GM06990 (cell line): Measurements from ENCODE around the gene DLL4.

Source experiments
- DNase-seq: peaks from one replicate; pipeline ENCODE4 v3.0.0-alpha.2; 2011; ENCODE audit not compliant: insufficient read length; ENCODE audit errors: extremely low read depth
- H3K27me3 ChIP-seq: replicated peaks from 2 replicates; pipeline ENCODE4 v1.6.0; 2011; ENCODE audit warnings: low read length; ENCODE audit not compliant: control insufficient read depth, insufficient read depth
- H3K36me3 ChIP-seq: 2 replicates; pipeline ENCODE4 v1.5.1; 2011; ENCODE audit warnings: low read length; ENCODE audit not compliant: control insufficient read depth, insufficient read depth
- H3K4me3 ChIP-seq: replicated peaks from 2 replicates; pipeline ENCODE4 v1.5.1; 2011; ENCODE audit warnings: low read depth, mild to moderate bottlenecking, control low read depth, low read length
- CTCF ChIP-seq: IDR thresholded peaks from 2 replicates; pipeline ENCODE4 v1.5.1; 2011; ENCODE audit warnings: low read length, control low read depth, mild to moderate bottlenecking, inconsistent platforms; ENCODE audit not compliant: insufficient read depth, poor library complexity, severe bottlenecking

The DLL4 gene

GRCh38 chr15:40936234-40936708 is 7.1 kb downstream of the DLL4 start:
- DNase-seq = no peak
- no peak for TF ChIP-seq CTCF
- no peaks in the 10 kb centered on the region for H3K27me3 ChIP-seq
- no peaks in the 10 kb centered on the region for H3K36me3 ChIP-seq
- no peak overlapping the region for H3K4me3 ChIP-seq

GRCh38 chr15:40936709-40937666 is 7.8 kb downstream of the DLL4 start:
- DNase-seq = no peak
- H3K4me3 ChIP-seq = no peak overlapping the region
- no peaks in the 10 kb centered on the region for H3K36me3 ChIP-seq
- no peaks in the 10 kb centered on the region for H3K27me3 ChIP-seq
- TF ChIP-seq CTCF = peak; percentile 10

GRCh38 chr15:40937762-40938535 is 8.8 kb downstream of the DLL4 start:
- no peaks in the 10 kb centered on the region for H3K36me3 ChIP-seq
- DNase-seq = no peak
- H3K4me3 ChIP-seq = no peak overlapping the region
- peak; percentile 30 for TF ChIP-seq CTCF
- no peaks in the 10 kb centered on the region for H3K27me3 ChIP-seq

- H3K27me3 ChIP-seq = no peaks in the 10 kb centered on the region
Observed at GRCh38 chr15:40938536-40938870, 9.4 kb downstream of the DLL4 start.

GRCh38 chr15:40940296-40940801 is 11.2 kb downstream of the DLL4 start:
- TF ChIP-seq CTCF = no peak
- H3K4me3 ChIP-seq = no peak overlapping the region
- no peak for DNase-seq
- H3K36me3 ChIP-seq = no peaks in the 10 kb centered on the region
- no peaks in the 10 kb centered on the region for H3K27me3 ChIP-seq

More at GRCh38 chr15:40938536-40938870, 9.4 kb downstream of the DLL4 start:
- H3K4me3 ChIP-seq = no peak overlapping the region
- TF ChIP-seq CTCF = no peak
- no peak for DNase-seq
- H3K36me3 ChIP-seq = no peaks in the 10 kb centered on the region
